Activated T-cell treated with anti-CD3 and anti-CD28 coated beads, Interleukin-2, amount 50 U/mL, for 4 hours (primary cell): ENCODE results near the gene ACAP1. TPM values are rescaled to one million over a fixed set of nuclear protein-coding genes. Genes with fewer than 3 reads are reported as not detected.

Source experiments
- ATAC-seq, 2 donors: fragments of 200-7000 bp; cut with Tn5 transposase; one replicate each; pipeline ENCODE4 v1.10.0; 2021
- DNase-seq: peaks from one replicate; pipeline ENCODE4 v3.0.0-alpha.2; 2020
- H3K27me3 Mint-ChIP-seq: one replicate; pipeline ENCODE4 v1.8.0; 2021; ENCODE audit warnings: low read depth, mixed read lengths
- H3K36me3 Mint-ChIP-seq: one replicate; pipeline ENCODE4 v1.8.0; 2022; ENCODE audit warnings: mixed read lengths; ENCODE audit not compliant: insufficient read depth
- H3K4me1 Mint-ChIP-seq: one replicate; pipeline ENCODE4 v1.8.0; 2021; ENCODE audit warnings: low read depth, mixed read lengths
- H3K4me3 Mint-ChIP-seq: one replicate; pipeline ENCODE4 v1.8.0; 2021; ENCODE audit warnings: mild to moderate bottlenecking, moderate library complexity, mixed read lengths
- H3K9me3 Mint-ChIP-seq: one replicate; pipeline ENCODE4 v1.8.0; 2021; ENCODE audit warnings: mixed read lengths
- total RNA-seq, 3 donors: library from RNA; stranded (reverse); gene quantifications; one replicate each; pipeline ENCODE4 v1.2.1, GENCODE V29; 2021

ACAP1 gene
- total RNA-seq, 3 donors from 2014 or later, result 119 to 126 (median 123) TPM

- peaks cover 26% of the 10 kb centered on the region for H3K4me1 Mint-ChIP-seq
- peak overlapping the region; percentile 48 for H3K4me3 Mint-ChIP-seq
- no peak for DNase-seq
- peaks cover 23% of the 10 kb centered on the region for H3K36me3 Mint-ChIP-seq
- H3K9me3 Mint-ChIP-seq, result no peaks in the 10 kb centered on the region
- no peaks in the 10 kb centered on the region for H3K27me3 Mint-ChIP-seq
- ATAC-seq, result no peak
Measured at GRCh38 chr17:7317161-7317803, 19.0 kb upstream of the ACAP1 start.

DNA sequence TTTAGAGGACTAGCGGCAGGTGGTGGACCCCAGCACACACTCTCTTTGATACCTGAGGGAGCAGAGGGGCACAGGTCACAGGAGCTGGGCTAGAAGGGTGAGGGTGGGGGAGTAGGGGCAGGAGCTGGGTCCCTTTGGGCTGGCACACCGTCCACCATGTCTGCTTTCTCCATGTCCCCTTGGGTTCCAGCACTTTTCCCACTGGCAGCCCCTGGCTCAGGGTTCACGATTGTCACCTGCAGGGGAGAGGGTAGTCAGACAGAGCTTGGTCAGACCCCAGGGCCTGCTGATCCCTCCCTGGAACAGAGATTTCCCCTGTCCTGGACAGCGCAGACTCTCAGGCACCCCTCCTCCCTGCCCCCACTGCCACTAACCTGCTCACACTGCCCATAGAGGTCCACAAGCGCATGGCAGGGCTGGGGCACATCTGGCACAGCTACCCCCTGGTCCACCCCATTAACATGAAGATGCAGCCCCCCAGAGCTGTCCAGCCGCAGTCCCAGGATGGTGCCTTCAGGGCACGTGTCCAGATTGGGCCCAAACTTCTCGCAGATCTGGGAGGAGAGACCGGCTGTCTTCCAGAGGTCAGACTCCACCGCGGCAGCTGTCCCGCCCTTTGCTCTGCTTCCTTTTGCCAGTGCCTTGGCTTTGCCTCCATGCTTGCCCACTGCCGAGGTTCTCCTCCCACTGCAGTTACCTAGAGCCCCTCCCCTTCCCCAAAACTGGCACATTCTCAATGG, 18.0 kb upstream of the ACAP1 start:
- DNase-seq (no peak), ATAC-seq (no peak)
- Mint-ChIP-seq H3K9me3 (no peaks in the 10 kb centered on the region), H3K4me1 (peaks cover 16% of the 10 kb centered on the region), H3K36me3 (peaks cover 17% of the 10 kb centered on the region), H3K4me3 (no peak overlapping the region), H3K27me3 (no peaks in the 10 kb centered on the region)

DNA sequence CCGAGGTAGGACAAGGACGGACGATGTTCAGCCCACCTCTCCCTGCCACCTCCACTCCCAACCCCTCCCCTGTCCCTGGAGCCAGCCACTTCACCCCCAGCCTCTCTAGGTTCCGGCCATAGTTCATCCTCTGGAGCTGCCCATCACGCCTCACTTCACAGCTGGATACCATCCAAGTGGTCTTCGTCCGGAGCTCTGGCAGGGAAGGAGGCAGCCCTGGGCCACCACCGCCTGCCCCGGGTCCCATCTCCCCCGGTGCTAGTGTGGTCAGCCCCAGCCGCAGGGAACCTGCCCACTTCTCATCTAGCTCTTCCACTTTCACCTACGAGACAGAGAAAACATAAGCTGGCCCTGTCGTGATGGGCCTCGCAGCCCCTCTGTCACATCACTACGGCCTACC, 14.9 kb upstream of the ACAP1 start:
- ATAC-seq, result no peak
- peaks cover 23% of the 10 kb centered on the region for H3K36me3 Mint-ChIP-seq
- no peak overlapping the region for H3K4me3 Mint-ChIP-seq
- H3K4me1 Mint-ChIP-seq, result peaks cover 6% of the 10 kb centered on the region
- no peaks in the 10 kb centered on the region for H3K9me3 Mint-ChIP-seq
- no peak for DNase-seq
- H3K27me3 Mint-ChIP-seq, result no peaks in the 10 kb centered on the region

DNA sequence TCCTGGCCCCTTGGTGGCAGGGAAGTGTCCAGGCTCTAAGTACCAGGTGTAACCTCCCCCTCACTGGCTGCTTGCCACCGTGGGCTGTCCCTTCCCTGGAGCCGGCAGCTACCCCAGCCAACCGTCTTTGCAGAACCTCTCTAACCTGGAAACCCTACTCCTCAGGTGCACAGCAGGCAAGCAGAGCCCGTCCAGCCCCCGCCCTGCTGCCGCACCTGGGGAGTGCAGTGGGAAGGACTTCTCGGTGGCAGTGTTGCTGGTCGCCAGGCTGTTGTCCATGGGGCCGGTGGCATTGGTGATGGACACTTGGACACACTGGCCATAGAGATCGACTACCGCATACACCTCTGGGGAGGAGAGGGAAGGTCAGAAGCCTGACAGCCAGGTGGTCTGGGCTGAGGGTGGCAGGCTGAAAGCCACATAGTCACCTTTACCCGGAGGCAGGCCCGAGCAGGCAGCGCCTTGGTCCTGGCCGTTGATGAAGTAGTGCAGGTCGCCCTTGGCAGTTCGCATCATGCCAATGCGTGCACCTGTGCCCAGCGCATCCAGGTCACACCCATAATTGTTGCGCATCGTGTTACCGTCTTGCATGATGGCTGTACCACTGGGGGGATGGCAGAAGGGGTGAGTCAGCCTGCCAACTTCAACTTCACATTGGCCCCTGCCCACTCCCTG, 13.7 kb upstream of the ACAP1 start:
- Mint-ChIP-seq H3K9me3 (no peaks in the 10 kb centered on the region), H3K36me3 (peaks cover 21% of the 10 kb centered on the region)
- no peak for DNase-seq

GRCh38 chr17:7323731-7324437, 12.4 kb upstream of the ACAP1 start:
- no peaks in the 10 kb centered on the region for H3K9me3 Mint-ChIP-seq
- DNase-seq (peak; percentile 67), ATAC-seq (peak; percentile 42 to 49)
- no peaks in the 10 kb centered on the region for H3K27me3 Mint-ChIP-seq
- peaks cover 18% of the 10 kb centered on the region for H3K4me1 Mint-ChIP-seq
- peaks cover 21% of the 10 kb centered on the region for H3K36me3 Mint-ChIP-seq
- H3K4me3 Mint-ChIP-seq, result no peak overlapping the region

More for the DNA sequence above, 13.7 kb upstream of the ACAP1 start:
- ATAC-seq, result no peak
- H3K4me1 Mint-ChIP-seq, result peaks cover 7% of the 10 kb centered on the region
- no peaks in the 10 kb centered on the region for H3K27me3 Mint-ChIP-seq
- no peak overlapping the region for H3K4me3 Mint-ChIP-seq

DNA sequence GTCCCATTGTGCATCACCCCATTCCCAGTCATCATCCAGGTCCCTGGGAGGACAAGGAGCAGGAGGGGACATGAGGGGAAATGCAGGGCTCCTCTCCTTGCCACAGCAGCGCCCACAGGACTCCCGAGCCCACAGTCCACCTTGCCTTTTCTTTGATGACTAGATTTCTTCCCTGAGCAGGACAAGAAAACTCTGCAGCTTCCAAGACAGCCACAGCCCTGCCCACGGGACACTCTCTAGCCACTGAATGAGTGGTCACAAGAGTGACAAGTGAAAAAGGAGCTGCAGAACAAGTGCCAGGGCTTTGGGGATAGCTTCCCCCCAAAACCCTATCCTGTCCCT, 11.9 kb upstream of the ACAP1 start:
- no peaks in the 10 kb centered on the region for H3K27me3 Mint-ChIP-seq
- no peaks in the 10 kb centered on the region for H3K9me3 Mint-ChIP-seq
- no peak overlapping the region for H3K4me3 Mint-ChIP-seq
- DNase-seq, result no peak
- peaks cover 21% of the 10 kb centered on the region for H3K36me3 Mint-ChIP-seq
- peaks cover 19% of the 10 kb centered on the region for H3K4me1 Mint-ChIP-seq
- ATAC-seq, result no peak

DNA sequence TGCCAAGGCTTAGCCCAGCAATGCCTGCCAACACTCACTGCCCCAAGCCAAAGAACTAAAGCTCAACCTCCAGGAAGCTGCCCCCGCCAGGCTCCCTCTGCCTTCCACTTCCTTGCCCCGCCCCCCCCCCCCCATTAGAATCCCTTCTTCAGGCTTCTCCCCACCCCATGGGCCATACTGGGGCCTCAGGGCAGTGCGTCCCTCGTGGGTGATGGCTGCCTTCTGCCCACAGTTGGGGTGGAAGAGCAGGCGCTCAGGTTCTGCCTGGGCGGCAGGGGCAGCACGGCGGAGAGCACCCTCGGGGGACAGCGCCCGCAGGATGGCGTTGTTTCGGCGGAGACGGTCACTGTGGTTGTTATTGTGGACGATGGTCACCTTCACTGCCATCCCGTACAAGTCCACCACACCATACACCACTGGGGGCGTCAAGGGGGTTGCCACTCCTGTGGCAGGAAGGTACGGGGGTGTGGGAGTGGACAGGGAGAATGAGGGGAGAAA, 11.2 kb upstream of the ACAP1 start:
- H3K36me3 Mint-ChIP-seq, result peaks cover 21% of the 10 kb centered on the region
- ATAC-seq (no peak), DNase-seq (no peak)
- H3K9me3 Mint-ChIP-seq, result no peaks in the 10 kb centered on the region
- peaks cover 24% of the 10 kb centered on the region for H3K4me1 Mint-ChIP-seq
- H3K27me3 Mint-ChIP-seq, result no peaks in the 10 kb centered on the region
- H3K4me3 Mint-ChIP-seq, result no peak overlapping the region

- H3K9me3 Mint-ChIP-seq, result no peaks in the 10 kb centered on the region
- peaks cover 18% of the 10 kb centered on the region for H3K36me3 Mint-ChIP-seq
Measured at GRCh38 chr17:7326186-7326585, 10.1 kb upstream of the ACAP1 start.

DNA sequence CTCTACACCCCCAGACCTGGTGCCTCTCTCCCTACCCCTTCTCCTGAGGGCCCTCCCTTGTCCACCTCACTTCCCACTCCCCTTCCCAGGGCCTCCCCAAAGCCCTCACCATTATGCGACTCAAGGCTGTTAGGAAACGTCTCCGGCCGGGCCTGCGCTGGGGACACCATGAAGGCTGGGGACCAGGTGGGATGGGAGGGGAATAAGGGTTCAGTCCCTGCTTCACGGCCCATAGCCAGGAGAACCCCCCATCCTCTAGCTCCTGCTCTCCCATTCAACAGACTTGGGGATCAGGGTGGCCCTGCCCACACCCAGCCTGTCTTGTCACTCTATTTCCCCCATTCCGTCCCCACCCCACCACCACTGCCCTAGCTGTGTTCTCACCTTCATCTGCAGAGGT, 9.3 kb upstream of the ACAP1 start:
- no peak for ATAC-seq
- peaks cover 30% of the 10 kb centered on the region for H3K4me1 Mint-ChIP-seq
- H3K36me3 Mint-ChIP-seq, result peaks cover 15% of the 10 kb centered on the region
- H3K4me3 Mint-ChIP-seq, result no peak overlapping the region
- no peaks in the 10 kb centered on the region for H3K9me3 Mint-ChIP-seq
- no peaks in the 10 kb centered on the region for H3K27me3 Mint-ChIP-seq
- DNase-seq, result no peak

More at GRCh38 chr17:7326186-7326585, 10.1 kb upstream of the ACAP1 start:
- DNase-seq (no peak), ATAC-seq (no peak)
- no peak overlapping the region for H3K4me3 Mint-ChIP-seq
- peaks cover 30% of the 10 kb centered on the region for H3K4me1 Mint-ChIP-seq
- H3K27me3 Mint-ChIP-seq, result no peaks in the 10 kb centered on the region

- no peaks in the 10 kb centered on the region for H3K9me3 Mint-ChIP-seq
Measured at GRCh38 chr17:7327501-7327900, 8.8 kb upstream of the ACAP1 start.

DNA sequence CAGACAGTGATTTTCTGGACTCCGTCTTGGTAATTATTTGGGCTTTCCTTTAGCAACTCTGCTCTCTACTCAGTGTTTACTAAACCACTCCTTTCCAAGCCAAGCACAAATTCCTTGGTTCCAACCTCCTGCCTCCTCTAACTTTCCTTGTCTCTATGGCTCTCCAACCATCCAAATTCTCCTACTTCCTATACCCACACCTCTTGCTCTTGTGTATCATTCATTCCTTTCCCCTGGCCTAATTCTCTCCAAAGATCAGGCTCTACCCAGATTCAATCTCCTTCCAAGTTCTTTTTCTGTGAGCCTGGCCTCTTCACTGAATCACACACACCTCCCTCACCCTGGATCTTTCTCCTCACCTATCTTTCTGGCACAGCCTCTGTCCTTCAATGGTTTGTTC, 8.3 kb upstream of the ACAP1 start:
- DNase-seq, result no peak
- no peaks in the 10 kb centered on the region for H3K27me3 Mint-ChIP-seq
- peaks cover 38% of the 10 kb centered on the region for H3K4me1 Mint-ChIP-seq
- no peak for ATAC-seq
- H3K36me3 Mint-ChIP-seq, result peaks cover 13% of the 10 kb centered on the region
- no peaks in the 10 kb centered on the region for H3K9me3 Mint-ChIP-seq
- peak overlapping the region; percentile 98 for H3K4me3 Mint-ChIP-seq

More at GRCh38 chr17:7327501-7327900, 8.8 kb upstream of the ACAP1 start:
- Mint-ChIP-seq H3K4me1 (peaks cover 35% of the 10 kb centered on the region), H3K4me3 (peak overlapping the region; percentile 98), H3K36me3 (peaks cover 15% of the 10 kb centered on the region), H3K27me3 (no peaks in the 10 kb centered on the region)
- DNase-seq (no peak), ATAC-seq (no peak)

DNA sequence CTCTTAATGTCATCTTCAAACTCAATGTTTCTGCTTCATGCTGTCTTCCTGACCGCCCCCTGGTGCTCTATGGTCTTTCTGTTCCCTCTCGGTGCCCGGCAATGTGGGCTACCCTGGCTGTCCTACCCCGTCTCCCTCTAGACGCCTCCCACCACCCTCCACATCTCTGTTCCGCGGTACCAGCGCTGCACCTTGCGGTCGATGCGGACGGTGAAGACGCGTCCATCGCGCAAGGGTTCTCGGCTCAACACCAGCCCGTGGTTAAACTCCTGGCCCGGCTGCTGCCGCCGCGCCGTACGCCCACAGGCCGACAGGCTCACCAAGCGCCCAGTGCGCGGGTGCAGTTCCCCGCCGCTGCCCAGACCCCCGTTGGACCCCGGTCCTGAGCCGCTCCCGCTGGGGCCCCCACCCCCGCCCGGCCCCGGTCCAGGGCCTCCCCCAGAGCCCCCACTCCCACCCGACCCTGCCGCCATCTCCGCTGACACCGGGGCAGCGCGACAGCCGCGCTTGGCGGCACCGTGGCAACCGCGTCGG, 7.4 kb upstream of the ACAP1 start, which contains the start of gene NEURL4:
TSS of gene NEURL4 (minus strand) at position 496 of the 534 bp plus-strand sequence. CDS start at position 473, 23 bp downstream.
- peak within 1 kb of the TSS; percentile 98 for H3K4me3 Mint-ChIP-seq
- H3K4me1 Mint-ChIP-seq, result peaks cover 42% of the 10 kb centered on the region
- peaks cover 6% of the 10 kb centered on the region for H3K36me3 Mint-ChIP-seq
- H3K9me3 Mint-ChIP-seq, result no peaks in the 10 kb centered on the region
- DNase-seq (no peak), ATAC-seq (peak; percentile 22 to 25)
- no peaks in the 10 kb centered on the region for H3K27me3 Mint-ChIP-seq

- no peaks in the 10 kb centered on the region for H3K9me3 Mint-ChIP-seq
- H3K27me3 Mint-ChIP-seq, result no peaks in the 10 kb centered on the region
- H3K4me1 Mint-ChIP-seq, result peaks cover 38% of the 10 kb centered on the region
- peak; percentile 65 to 72 for ATAC-seq
- DNase-seq, result peak; percentile 93
- H3K36me3 Mint-ChIP-seq, result peaks cover 3% of the 10 kb centered on the region
- peak overlapping the region; percentile 98 for H3K4me3 Mint-ChIP-seq
Measured at GRCh38 chr17:7329374-7329996, 6.8 kb upstream of the ACAP1 start.
